HAP-1 (cell line): ENCODE results near the gene MEPCE.
A peak's percentile ranks its signal among the peaks of the same experiment; 100 is the strongest.
"Not testable (repeated sequence)": the region's sequence is repeated elsewhere in the genome, so short reads cannot be mapped to it uniquely, and the experiment has no call there.

Experiments used
- DNase-seq, 2 experiments: peaks; one replicate each; pipeline ENCODE4 v3.0.0-alpha.2; 2016 to 2020; ENCODE audit warnings: low spot score in 2 of 2
- H3K27me3 ChIP-seq: fragments of 250-450 bp; sonication (Bioruptor Pico); 2 replicates; pipeline ENCODE4 v1.5.1; 2020; ENCODE audit warnings: low read depth, mild to moderate bottlenecking, moderate library complexity
- H3K36me3 ChIP-seq: fragments of 250-450 bp; sonication (Bioruptor Pico); replicated peaks from 2 replicates; pipeline ENCODE4 v1.5.1; 2020; ENCODE audit warnings: mild to moderate bottlenecking
- H3K4me1 ChIP-seq: fragments of 250-450 bp; sonication (Bioruptor Pico); 2 replicates; pipeline ENCODE4 v1.5.1; 2020; ENCODE audit warnings: mild to moderate bottlenecking
- H3K4me3 ChIP-seq: fragments of 250-450 bp; sonication (Bioruptor Pico); 2 replicates; pipeline ENCODE4 v1.5.1; 2020; ENCODE audit warnings: mild to moderate bottlenecking, moderate library complexity
- H3K9me3 ChIP-seq: fragments of 250-450 bp; sonication (Bioruptor Pico); 2 replicates; pipeline ENCODE4 v1.5.1; 2020; ENCODE audit warnings: mild to moderate bottlenecking, moderate library complexity
- in situ Hi-C: fragments of 300-500 bp; cut with MboI; formaldehyde crosslinking; loops from 3 replicates; pipeline ENCODE4 v1.14.3; 2020; ENCODE audit warnings: low sequenced_read_pairs, inconsistent platforms, mixed read lengths

MEPCE gene

DNA sequence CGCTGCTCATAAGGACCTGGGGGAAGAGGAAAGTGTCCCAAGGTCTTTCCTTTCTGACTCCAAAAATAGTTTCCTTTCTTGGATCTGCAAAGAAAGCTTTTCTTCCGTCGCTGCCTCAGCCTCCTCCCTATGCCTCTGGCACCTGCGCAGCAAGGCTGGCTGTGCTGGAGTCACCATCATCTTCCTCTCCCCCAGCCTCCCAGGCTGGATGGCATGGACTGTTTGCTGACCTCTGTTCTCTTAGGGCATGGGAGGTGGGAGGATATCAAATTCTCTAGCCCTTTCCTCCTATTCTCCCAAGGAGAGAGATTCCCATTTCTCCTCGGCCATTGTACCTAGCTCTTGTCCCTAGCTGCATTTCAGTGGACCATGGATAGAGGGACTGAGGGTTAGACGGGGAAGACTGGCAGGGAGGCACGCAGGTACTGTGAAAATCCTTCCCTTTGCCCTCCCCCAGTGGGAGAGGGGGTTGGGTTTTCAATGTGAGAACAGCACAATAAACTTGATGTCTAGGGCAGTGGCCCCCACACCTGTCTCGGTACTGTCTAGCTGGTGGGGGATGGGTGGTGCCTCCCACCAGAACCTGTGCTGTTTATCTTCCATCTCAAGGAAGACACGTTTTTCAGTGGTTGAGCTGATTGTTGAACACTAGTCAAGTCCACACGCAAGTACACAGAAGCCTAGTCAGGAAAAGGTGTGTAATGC, 4.1 kb downstream of the MEPCE start:
- in situ Hi-C loops, result no loop called here
- DNase-seq, result no peak
- Histone ChIP-seq H3K4me3 (no peak overlapping the region), H3K36me3 (peaks cover 51% of the 10 kb centered on the region), H3K27me3 (no peaks in the 10 kb centered on the region), H3K9me3 (no peaks in the 10 kb centered on the region), H3K4me1 (peaks cover 8% of the 10 kb centered on the region)

DNA sequence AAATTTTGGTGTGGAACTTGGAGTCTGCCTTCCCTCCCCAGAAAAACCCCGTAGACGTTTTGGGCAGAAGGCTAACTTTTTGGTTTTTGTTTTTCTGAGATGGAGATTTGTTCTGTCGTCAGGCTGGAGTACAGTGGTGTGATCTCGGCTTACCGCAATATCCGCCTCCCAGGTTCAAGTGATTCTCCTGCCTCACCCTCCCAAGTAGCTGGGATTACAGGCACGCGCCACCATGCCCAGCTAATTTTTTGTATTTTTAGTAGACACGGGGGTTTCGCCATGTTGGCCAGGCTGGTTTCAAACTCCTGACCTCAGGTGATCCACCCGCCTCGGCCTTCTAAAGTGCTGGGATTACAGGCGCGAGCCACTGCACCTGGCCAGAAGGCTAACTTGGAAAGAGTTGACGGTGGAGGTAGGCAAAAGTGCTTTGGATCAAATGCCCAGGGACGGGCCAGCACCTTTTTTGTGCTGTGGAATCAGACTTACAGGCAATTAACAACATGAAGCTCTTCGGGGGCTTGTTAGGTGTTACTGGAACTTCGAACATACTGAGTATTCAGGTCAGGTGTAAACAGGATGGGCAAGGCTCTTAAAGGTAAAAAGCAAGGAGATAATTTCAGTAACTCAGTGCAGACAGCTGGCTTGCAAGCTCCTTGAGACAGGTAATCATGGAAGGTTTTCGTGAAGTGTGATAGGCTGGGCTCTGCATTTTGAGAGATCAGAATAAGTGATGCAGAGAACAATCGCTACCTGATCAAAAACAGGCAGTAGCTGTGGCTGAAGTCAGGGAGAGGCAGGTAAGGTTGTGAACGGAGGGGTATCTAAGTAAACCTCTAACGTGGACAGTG, 4.9 kb downstream of the MEPCE start:
- in situ Hi-C loops, result no loop called here
- no peak for DNase-seq
- peaks cover 8% of the 10 kb centered on the region for H3K4me1 ChIP-seq
- peak overlapping the region; percentile 92 for H3K4me3 ChIP-seq
- H3K27me3 ChIP-seq, result no peaks in the 10 kb centered on the region
- H3K9me3 ChIP-seq, result no peaks in the 10 kb centered on the region
- peaks cover 51% of the 10 kb centered on the region for H3K36me3 ChIP-seq

DNA sequence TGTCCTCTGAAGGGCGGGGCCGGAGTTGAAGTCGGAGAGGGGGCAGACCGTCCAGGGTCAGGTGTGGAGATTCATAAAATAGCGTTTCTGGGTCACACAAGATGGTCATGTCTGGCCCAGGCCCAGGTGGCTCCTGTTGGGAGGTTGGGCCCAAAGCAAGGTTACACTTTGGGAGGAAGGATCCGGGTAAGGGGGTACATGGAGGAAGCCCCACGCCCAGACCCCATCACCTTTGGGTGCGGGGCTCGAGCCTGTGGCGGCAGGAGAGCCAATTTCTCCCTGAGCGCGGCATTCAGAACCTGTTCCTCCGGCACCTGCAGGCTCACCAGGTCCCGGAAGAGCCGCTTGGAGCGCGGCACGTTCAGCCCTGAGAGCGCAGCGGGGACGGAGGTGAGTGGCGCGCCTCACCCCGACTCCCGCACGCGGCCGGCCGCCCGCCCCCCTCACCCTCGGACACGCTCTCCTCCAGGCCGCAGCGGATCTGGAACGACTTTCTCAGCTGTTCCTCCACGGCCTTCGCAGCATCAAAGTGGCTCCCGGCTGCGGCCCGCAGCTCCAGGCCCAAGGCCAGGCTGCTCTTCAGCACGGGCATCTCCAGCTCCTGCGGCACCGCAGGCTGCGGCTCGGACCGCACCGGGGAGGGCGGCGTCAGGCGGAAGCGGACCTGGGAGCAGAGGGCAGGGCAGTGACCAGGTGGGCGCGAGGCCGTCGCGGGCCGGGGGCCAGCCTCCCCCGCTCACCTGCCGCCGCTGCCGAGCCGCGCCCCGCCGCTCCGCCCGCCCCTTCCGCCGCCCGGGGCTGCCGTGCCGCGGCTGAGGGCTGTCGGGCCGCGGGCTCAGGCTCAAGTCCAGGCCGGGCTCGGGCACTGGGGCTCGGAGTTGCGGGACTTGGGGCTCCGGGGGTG, 6.0 kb downstream of the MEPCE start:
- Histone ChIP-seq H3K9me3 (no peaks in the 10 kb centered on the region), H3K36me3 (peaks cover 49% of the 10 kb centered on the region), H3K4me1 (peaks cover 8% of the 10 kb centered on the region), H3K4me3 (peak overlapping the region; percentile 92), H3K27me3 (no peaks in the 10 kb centered on the region)
- peak in 1 of 2 experiments; percentile 40 for DNase-seq
- in situ Hi-C loops, result no loop called here

DNA sequence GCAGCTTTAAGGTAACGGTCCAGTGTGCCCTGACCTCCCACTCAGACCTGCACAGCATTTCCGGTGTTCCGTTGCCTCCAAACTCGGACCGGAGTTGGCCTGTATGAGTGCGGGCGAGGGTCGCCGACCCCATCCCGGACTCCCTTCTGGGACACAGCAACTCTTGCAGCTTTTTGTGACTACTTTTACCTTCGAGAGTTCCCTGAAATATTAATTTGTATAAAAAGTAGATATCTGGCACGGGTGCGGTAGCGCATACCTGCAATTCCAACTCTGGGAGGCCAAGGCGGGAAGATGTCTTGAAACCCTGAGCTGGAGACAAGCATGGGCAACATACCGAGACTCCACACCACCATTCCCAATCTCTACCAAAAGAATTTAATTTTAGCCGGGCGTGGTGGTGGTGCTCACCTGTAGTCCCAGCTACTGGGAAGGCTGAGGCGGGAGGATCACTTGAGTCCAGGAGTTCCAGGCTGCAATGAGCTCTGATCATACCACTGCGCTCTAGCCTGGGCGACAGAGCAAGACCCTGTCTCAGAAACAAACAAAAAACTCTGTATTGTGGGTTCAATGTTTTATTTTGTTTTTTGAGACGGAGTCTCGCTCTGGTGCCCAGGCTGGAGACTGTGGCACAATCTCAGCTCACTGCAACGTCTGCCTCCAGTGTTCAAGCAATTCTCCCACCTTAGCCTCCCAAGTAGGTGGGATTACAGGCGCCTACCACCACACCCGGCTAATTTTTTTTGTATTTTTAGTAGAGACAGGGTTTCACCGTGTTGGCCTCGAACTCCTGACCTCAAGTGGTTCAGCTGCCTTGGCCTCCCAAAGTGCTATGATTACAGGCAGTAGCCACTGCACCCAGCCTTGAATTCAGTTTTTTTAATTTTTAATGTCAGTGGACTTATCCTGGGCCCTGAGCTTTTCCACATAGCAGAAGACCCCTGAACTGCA, 7.8 kb downstream of the MEPCE start:
- Histone ChIP-seq H3K36me3 (peaks cover 33% of the 10 kb centered on the region), H3K4me3 (no peak overlapping the region), H3K27me3 (no peaks in the 10 kb centered on the region), H3K4me1 (peaks cover 3% of the 10 kb centered on the region), H3K9me3 (no peaks in the 10 kb centered on the region)
- no peak for DNase-seq
- in situ Hi-C loops, result no loop called here

DNA sequence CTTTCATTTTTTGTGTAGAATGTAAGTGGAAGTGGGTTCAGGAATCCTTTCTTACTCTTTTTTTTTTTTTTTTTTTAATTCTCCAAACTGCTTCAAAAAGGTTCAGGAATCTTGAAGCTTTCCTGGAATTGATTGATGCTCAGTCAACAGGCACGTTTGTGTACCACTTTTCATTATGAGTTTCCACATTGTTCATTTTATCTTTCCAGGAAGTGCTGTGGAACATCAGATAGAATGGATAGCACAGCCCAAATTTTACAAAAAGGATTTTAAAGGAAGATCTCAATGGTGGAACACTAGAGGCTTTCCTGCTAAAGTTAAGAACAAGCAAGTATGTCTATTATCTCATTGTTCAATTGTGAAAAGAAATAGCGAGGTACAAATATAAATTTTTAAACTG, 8.5 kb downstream of the MEPCE start:
- Histone ChIP-seq H3K9me3 (no peaks in the 10 kb centered on the region), H3K4me3 (no peak overlapping the region), H3K4me1 (peaks cover 3% of the 10 kb centered on the region; the same call in 1 of the 2 replicates), H3K36me3 (peaks cover 26% of the 10 kb centered on the region), H3K27me3 (no peaks in the 10 kb centered on the region)
- in situ Hi-C loops, result no loop called here
- DNase-seq, result no peak

DNA sequence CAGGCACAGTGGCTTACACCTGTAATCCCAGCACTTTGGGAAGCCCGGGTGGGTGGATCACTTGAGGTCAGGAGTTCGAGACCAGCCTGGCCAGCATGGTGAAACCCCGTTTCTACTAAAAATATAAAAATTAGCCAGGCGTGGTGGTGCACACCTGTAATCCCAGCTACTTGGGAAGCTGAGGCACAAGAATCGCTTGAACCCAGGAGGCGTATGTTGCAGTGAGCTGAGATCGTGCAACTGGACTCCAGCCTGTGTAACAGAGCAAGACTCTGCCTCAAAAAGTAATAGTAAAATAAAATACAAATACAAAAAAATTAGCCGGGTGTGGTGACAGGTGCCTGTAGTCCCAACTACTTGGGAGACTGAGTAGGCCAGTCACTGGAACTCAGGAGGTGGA, 9.1 kb downstream of the MEPCE start:
- in situ Hi-C loops, H3K4me3 ChIP-seq, H3K27me3 ChIP-seq, H3K4me1 ChIP-seq, H3K9me3 ChIP-seq, DNase-seq: not testable (repeated sequence)
- peaks cover 20% of the 10 kb centered on the region for H3K36me3 ChIP-seq

DNA sequence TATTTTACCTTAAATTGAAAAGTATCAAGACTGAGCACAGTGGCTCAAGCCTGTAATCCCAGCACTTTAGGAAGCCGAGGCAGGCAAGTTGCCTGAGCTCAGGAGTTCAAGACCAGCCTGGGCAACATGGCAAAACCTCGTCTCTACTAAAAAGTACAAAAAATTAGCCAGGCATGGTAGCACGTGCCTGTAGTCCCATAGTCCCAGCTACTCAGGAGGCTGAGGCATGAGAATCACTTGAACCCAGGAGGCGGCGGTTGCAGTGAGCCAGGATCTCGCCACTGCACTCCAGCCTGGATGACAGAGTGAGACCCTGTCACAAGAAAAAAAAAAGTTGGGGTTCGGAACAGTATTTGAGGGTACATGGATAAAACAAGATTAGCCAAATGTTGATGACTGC, 9.6 kb downstream of the MEPCE start:
- H3K4me3 ChIP-seq, DNase-seq, H3K9me3 ChIP-seq, H3K4me1 ChIP-seq, in situ Hi-C loops, H3K27me3 ChIP-seq: not testable (repeated sequence)
- H3K36me3 ChIP-seq, result peaks cover 15% of the 10 kb centered on the region

DNA sequence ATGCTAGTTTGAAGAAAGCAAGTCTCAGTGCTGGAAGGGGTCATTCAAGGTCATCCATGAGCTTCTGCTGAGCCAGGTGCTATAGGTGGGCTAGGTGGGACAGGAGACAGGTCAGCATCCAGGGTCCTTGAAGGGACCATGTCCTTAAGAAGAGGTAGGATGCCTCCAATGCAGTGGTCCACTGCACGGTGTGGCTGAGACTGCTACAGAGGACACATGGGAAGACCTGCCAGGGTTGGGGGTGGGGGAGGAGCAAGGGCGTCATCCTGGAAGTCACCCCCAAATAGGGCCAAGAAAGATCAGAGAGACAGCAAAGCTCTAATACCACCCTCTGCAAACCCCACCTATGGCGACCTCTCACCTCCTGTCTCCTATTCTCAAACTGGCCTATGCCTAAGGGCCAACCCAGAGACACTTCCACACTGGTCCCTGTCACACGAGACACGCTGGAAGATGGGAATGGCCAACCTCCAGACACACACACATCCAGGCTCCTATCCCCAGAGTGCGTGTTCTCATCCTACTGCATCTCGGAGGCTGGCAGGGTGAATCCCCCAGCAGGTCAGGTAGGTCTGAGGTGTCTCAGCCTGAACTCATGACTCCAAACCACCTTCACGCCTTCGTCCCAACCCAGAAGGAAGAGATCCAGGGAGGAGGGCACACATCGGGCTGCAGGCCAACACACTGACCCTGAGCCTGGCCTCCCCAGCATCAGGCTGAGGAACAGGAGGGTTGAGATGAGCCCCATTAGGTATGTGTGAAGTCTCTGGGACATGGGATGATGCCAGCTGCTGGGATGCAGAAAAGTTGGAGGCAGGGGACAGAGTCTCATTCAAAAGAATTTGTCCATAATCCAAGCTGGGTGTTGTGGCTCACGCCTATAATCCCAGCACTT, 12.3 kb downstream of the MEPCE start:
- H3K9me3 ChIP-seq, result no peaks in the 10 kb centered on the region
- no peaks in the 10 kb centered on the region for H3K27me3 ChIP-seq
- H3K4me3 ChIP-seq, result no peak overlapping the region
- in situ Hi-C loops, result no loop called here
- DNase-seq, result no peak
- H3K36me3 ChIP-seq, result no peaks in the 10 kb centered on the region
- H3K4me1 ChIP-seq, result no peaks in the 10 kb centered on the region

DNA sequence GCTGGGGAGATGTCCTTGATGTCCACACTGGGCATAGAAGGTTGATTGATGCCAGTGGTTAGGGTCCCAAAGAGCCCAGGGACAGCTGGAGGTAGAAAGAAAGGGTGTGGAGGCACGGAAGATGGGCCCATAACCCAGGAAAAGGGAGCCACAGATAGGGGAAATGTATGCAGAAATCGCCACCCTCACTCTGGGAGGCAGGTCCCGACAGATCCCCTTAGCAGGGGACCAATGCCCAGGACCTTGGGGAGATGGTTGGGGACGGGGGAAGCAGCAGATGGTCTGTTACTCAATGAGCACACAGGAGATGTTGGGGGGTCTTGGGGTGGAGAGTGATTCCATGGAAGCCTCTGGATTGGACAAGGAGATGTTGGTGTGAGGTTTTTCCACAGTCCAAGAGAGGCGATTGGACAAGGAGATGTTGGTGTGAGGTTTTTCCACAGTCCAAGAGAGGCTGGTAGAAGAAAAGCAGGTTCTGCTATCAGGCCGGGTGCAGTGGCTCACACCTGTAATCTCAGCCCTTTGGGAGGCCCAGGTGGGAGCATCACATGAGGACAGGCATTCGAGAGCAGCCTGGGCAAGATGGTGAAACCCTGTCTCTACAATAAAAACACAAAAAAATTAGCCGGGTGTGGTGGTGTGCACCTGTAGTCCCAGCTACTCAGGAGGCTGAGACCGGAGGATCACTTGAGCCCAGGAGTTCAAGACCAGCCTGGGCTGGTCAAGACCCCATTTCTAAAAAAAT, 13.6 kb downstream of the MEPCE start:
- Histone ChIP-seq H3K36me3 (no peaks in the 10 kb centered on the region), H3K4me3 (no peak overlapping the region), H3K9me3 (no peaks in the 10 kb centered on the region), H3K27me3 (no peaks in the 10 kb centered on the region), H3K4me1 (no peaks in the 10 kb centered on the region)
- no peak for DNase-seq
- in situ Hi-C loops, result no loop called here

DNA sequence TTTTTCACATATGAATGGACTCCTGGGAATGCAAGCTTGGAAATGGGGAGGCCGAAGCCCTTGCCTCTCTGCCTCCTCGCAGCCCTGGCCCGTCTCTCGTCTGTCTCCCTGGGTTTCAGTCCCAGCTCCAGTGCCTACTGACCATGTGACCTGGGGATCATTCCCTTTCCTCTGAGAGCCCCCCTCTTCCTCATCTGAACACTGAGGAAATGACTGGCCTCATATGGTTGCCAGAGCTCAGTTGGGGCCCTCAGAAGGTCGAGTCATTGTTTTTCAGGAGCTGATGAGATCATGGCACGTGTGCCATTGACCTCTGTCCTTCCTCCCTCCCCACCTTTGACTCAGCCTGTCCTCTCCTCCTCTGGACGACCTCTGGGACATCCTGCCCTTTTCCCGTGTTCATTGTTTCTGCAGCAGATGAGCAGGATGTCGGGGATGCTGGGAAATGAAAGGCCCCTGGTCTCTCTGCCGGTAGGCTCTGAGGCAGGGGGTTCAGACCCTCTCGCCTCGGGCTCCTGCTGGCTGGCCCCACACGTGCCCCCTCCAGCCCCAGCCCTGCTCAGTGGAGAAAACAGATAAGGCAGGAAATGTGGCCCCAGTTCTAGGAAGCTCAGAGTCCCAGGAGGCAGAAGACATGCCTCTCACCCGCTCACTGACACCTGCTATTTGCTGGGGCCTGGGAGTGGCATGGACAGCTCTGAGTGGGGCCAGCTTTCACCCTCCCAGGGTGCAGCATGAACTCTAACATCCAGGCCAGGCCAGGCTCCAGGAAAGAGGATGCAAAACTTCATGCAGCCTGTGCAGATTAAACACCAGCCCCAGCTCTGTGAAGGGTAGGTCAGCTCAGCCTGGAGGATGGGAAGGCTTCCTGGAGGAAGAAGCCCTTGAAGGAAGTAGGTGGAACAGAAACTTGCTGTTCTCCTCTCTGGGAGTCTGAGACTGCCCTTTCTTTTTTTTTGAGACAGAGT, 15.0 kb downstream of the MEPCE start:
- in situ Hi-C loops, result no loop called here
- H3K27me3 ChIP-seq, result no peaks in the 10 kb centered on the region
- H3K4me3 ChIP-seq, result no peak overlapping the region
- no peaks in the 10 kb centered on the region for H3K36me3 ChIP-seq
- no peak for DNase-seq
- H3K9me3 ChIP-seq, result no peaks in the 10 kb centered on the region
- H3K4me1 ChIP-seq, result no peaks in the 10 kb centered on the region

DNA sequence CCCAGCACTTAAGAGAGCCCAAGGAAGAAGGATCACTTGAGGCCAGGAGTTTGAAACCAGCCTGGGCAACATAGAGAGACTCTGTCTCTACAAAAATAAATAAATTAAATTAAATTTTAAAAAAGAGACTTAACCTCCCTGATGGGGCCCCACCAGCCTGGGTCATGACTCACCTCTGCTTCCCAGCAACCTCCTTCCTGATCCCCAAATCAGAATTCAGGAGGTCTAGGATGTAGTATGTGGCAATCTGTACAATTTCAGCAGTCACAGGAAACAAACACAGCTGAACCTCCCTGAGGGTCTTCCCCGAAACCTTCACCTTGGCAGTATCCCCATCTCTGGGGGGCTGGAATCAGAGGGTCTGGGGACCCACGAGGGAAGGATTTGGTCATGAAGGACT, 16.4 kb downstream of the MEPCE start:
- no peak for DNase-seq
- H3K4me3 ChIP-seq, result no peak overlapping the region
- H3K36me3 ChIP-seq, result no peaks in the 10 kb centered on the region
- H3K4me1 ChIP-seq, result peaks cover 5% of the 10 kb centered on the region; the same call in 1 of the 2 replicates
- in situ Hi-C loops, result no loop called here
- no peaks in the 10 kb centered on the region for H3K27me3 ChIP-seq
- H3K9me3 ChIP-seq, result no peaks in the 10 kb centered on the region
